GM12873 (cell line): ENCODE measurements around the gene SLC16A4.

Experiments
- TF ChIP-seq, protein P1 (sequence below): IDR thresholded peaks from 2 replicates; pipeline ENCODE4 v1.5.1; 2012; ENCODE audit warnings: low read depth, mild to moderate bottlenecking, moderate library complexity, low read length, control low read depth; ENCODE audit not compliant: insufficient read depth; ENCODE audit errors: missing control alignments

SLC16A4 gene

DNA sequence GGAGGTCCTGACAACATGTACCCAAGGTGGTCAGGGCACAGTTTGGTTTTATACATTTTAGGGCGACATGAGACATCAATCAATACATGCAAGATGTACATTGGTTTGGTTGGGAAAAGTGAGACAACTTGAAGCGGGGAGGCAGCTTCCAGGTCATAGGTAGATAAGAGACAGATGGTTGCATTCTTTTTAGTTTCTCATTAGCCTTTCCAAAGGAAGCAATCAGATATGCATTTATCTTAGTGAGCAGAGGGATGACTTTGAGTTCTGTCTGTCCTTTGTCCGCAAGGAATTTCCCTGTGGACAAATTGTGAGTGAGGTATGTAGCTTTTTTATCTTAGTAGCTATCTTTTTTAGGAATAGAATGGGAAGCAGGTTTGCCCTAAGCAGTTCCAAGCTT, 62.1 kb downstream of the SLC16A4 start:
- TF ChIP-seq, protein P1, sequence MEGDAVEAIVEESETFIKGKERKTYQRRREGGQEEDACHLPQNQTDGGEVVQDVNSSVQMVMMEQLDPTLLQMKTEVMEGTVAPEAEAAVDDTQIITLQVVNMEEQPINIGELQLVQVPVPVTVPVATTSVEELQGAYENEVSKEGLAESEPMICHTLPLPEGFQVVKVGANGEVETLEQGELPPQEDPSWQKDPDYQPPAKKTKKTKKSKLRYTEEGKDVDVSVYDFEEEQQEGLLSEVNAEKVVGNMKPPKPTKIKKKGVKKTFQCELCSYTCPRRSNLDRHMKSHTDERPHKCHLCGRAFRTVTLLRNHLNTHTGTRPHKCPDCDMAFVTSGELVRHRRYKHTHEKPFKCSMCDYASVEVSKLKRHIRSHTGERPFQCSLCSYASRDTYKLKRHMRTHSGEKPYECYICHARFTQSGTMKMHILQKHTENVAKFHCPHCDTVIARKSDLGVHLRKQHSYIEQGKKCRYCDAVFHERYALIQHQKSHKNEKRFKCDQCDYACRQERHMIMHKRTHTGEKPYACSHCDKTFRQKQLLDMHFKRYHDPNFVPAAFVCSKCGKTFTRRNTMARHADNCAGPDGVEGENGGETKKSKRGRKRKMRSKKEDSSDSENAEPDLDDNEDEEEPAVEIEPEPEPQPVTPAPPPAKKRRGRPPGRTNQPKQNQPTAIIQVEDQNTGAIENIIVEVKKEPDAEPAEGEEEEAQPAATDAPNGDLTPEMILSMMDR, result no peak

DNA sequence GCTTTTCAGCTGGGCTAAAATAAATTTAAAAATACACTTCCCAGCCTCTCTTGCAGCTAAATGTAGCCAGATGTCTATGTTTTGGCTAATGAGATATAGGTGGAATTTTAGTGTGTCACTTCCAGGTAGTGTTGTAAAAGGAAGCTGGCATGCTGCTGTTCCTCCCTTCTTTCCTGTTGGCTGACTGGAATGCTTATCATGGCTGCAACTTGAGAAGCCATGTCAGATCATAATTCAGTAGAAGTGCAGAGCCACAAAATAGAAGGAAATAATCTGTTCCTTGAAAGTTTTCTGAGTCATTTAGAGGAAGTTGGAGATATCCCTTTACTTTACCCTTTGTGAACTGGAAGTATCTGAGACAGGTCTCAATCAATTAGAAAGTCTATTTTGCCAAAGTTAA, 62.6 kb downstream of the SLC16A4 start:
- TF ChIP-seq, protein P1, result no peak

DNA sequence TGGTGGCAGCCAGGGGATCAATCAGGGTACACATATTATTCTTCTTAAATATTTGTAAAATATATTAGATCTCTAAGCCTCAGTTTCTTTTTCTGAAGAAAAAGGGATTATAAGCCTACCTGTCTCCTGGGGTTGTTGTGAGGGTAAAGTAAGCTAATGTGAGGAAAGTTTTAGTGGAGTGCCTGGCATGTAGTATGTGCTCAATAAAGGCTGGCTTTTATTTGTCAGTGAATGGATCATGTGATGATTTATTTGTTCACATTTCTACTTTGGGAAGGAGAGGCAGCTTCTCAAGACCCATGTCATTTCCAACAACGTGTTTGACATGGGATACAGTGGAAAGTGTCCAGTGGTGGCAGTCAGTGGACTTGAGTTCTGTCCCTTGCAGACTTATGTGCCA, 64.0 kb downstream of the SLC16A4 start:
- TF ChIP-seq, protein P1, result no peak

DNA sequence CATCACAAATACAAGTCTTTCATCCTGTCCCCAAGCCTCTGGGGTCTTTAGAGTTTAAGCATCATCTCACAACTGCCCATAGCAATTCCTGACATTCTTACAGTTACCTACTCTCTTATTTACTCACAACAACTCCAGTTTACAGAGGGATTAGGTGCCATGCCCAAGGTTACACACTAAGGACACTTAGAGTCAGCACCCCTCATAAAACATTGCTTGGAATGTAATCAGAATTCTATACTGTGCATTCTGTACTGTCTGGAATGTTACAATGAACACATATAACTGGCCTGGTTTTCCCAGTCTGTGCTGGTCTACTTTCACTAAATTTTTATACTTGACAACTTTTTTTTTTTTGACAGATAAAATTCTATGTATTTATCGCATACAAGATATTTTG, 66.2 kb downstream of the SLC16A4 start:
- TF ChIP-seq, protein P1, result no peak

DNA sequence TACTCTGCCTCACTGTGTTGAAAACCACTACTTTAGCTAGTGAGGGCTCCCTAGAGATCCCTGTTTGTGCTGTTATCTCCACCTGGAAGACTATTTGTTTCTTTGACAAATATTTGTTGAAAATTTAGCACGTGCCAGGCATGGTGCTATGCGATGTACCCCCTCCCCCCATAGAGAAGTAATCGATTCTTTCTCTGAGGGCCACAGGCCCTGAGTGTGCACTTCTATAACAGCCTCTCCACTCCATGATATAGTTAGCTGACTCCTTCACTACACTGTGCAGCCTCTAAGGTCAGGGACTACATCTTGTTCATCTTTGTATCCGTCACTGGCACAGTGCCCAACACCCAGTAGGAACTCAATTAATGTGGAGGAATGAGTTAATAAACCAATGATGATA, 69.0 kb downstream of the SLC16A4 start:
- TF ChIP-seq, protein P1, result no peak

DNA sequence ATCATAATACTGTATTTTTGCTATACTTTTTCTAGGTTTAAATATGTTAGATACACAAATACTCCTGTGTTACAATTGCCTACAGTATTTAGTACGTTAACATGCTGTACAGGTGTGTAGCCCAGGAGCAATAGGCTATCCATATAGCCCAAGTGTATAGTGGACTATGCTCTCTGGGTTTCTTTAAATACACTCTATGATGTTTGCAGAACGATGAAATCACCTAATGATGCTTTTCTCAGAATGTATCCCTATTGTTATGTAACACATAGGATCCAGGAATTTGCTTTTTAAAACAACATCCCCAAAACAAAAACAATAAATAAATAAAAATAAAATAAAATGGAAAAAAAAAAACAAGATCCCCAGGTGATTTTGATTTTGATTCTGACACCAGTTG, 69.8 kb downstream of the SLC16A4 start:
- TF ChIP-seq, protein P1, result no peak

DNA sequence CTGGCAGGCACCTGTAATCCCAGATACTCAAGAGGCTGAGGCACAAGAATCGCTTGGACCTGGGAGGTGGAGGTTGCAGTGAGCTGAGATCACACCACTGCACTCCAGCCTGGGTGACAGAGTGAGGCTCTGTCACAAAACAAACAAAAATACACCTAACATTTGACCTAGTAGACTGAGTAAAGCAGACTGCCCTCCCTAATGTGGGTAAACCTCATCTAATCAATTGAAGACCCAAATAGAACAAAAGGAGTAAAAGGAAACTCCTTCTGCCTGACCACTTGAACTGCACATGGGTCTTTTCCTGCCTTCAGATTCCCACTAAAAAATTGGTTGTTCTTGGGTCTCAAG, 70.7 kb downstream of the SLC16A4 start:
- TF ChIP-seq, protein P1, result no peak
